NCI-H510A (cell line): ENCODE measurements around the gene DNPEP.
"Not testable (repeated sequence)": the region's sequence is repeated elsewhere in the genome, so short reads cannot be mapped to it uniquely, and the experiment has no call there.

Experiments used
- DNase-seq: peaks from one replicate; lab custom pipeline; 2025; lab: John Stamatoyannopoulos, UW

DNPEP gene

GRCh38 chr2:219419331-219420197 is 31.9 kb upstream of the DNPEP start:
- DNase-seq: no peak

GRCh38 chr2:219419012-219419324 is 31.3 kb upstream of the DNPEP start:
- no peak for DNase-seq

GRCh38 chr2:219418155-219419011 is 30.7 kb upstream of the DNPEP start, which contains the start of gene DES:
Gene DES, plus strand, starts transcription at chr2:219418377. Its CDS starts 86 bp downstream, at chr2:219418463.
- no peak for DNase-seq

- DNase-seq: no peak
These were observed 29.7 kb upstream of the DNPEP start for GRCh38 chr2:219417374-219417773.

- no peak for DNase-seq
These were observed 29.2 kb upstream of the DNPEP start for GRCh38 chr2:219416938-219417337.

GRCh38 chr2:219416235-219416602 is 28.5 kb upstream of the DNPEP start:
- DNase-seq: no peak

GRCh38 chr2:219415580-219416234 is 28.0 kb upstream of the DNPEP start:
- DNase-seq: no peak

- DNase-seq: no peak
These were observed 27.1 kb upstream of the DNPEP start for GRCh38 chr2:219414857-219415256.

- DNase-seq: no peak
These were observed 22.7 kb upstream of the DNPEP start for GRCh38 chr2:219410390-219410789.

- DNase-seq: no peak
These were observed 21.9 kb upstream of the DNPEP start for GRCh38 chr2:219409619-219410018.

GRCh38 chr2:219408631-219409030 is 20.9 kb upstream of the DNPEP start:
- DNase-seq: no peak

- no peak for DNase-seq
These were observed 20.5 kb upstream of the DNPEP start for GRCh38 chr2:219408204-219408603.

- DNase-seq: not testable (repeated sequence)
These were observed 19.6 kb upstream of the DNPEP start for GRCh38 chr2:219407343-219407742.

GRCh38 chr2:219406861-219407230 is 19.1 kb upstream of the DNPEP start:
- no peak for DNase-seq

- DNase-seq: no peak
These were observed 18.5 kb upstream of the DNPEP start for GRCh38 chr2:219405958-219406860.

GRCh38 chr2:219405451-219405850 is 17.7 kb upstream of the DNPEP start:
- no peak for DNase-seq

GRCh38 chr2:219404954-219405353 is 17.2 kb upstream of the DNPEP start:
- DNase-seq: no peak

GRCh38 chr2:219404291-219404910 is 16.7 kb upstream of the DNPEP start:
- no peak for DNase-seq

- no peak for DNase-seq
These were observed 16.1 kb upstream of the DNPEP start for GRCh38 chr2:219403861-219404260.

- DNase-seq: peak; percentile 65
These were observed 15.2 kb upstream of the DNPEP start for GRCh38 chr2:219402665-219403515.
